GM06990 (cell line): Measurements from ENCODE around the gene NMD3.

Experiments used
- DNase-seq: peaks from one replicate; pipeline ENCODE4 v3.0.0-alpha.2; 2011; ENCODE audit not compliant: insufficient read length; ENCODE audit errors: extremely low read depth
- H3K27me3 ChIP-seq: replicated peaks from 2 replicates; pipeline ENCODE4 v1.6.0; 2011; ENCODE audit warnings: low read length; ENCODE audit not compliant: control insufficient read depth, insufficient read depth
- H3K36me3 ChIP-seq: 2 replicates; pipeline ENCODE4 v1.5.1; 2011; ENCODE audit warnings: low read length; ENCODE audit not compliant: control insufficient read depth, insufficient read depth
- H3K4me3 ChIP-seq: replicated peaks from 2 replicates; pipeline ENCODE4 v1.5.1; 2011; ENCODE audit warnings: low read depth, mild to moderate bottlenecking, control low read depth, low read length
- TF ChIP-seq, protein P1 (sequence below): IDR thresholded peaks from 2 replicates; pipeline ENCODE4 v1.5.1; 2011; ENCODE audit warnings: low read length, control low read depth, mild to moderate bottlenecking, inconsistent platforms; ENCODE audit not compliant: insufficient read depth, poor library complexity, severe bottlenecking

NMD3 gene

DNA sequence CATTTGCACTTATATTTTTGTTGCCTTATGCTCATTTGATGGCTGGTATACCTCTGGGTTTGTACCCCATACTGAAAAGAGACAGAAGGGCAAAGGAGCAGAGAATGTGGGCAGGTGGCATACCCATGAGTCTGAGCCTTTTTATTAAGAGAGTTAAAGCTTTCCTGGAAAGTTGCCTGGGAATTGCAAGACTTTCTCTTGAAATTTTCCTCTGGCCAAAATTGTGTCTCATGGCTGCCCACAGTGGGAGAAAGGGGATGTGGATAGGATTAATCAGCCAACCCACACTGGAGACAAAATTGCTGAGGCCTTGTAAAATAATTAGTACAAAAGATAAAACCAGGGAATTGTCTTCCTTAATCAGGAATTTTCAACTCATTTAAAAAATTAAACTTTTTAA, 8.2 kb upstream of the NMD3 start:
- TF ChIP-seq, protein P1, sequence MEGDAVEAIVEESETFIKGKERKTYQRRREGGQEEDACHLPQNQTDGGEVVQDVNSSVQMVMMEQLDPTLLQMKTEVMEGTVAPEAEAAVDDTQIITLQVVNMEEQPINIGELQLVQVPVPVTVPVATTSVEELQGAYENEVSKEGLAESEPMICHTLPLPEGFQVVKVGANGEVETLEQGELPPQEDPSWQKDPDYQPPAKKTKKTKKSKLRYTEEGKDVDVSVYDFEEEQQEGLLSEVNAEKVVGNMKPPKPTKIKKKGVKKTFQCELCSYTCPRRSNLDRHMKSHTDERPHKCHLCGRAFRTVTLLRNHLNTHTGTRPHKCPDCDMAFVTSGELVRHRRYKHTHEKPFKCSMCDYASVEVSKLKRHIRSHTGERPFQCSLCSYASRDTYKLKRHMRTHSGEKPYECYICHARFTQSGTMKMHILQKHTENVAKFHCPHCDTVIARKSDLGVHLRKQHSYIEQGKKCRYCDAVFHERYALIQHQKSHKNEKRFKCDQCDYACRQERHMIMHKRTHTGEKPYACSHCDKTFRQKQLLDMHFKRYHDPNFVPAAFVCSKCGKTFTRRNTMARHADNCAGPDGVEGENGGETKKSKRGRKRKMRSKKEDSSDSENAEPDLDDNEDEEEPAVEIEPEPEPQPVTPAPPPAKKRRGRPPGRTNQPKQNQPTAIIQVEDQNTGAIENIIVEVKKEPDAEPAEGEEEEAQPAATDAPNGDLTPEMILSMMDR = no peak
- DNase-seq = no peak
- Histone ChIP-seq H3K27me3 (no peaks in the 10 kb centered on the region), H3K4me3 (no peak overlapping the region), H3K36me3 (no peaks in the 10 kb centered on the region)

DNA sequence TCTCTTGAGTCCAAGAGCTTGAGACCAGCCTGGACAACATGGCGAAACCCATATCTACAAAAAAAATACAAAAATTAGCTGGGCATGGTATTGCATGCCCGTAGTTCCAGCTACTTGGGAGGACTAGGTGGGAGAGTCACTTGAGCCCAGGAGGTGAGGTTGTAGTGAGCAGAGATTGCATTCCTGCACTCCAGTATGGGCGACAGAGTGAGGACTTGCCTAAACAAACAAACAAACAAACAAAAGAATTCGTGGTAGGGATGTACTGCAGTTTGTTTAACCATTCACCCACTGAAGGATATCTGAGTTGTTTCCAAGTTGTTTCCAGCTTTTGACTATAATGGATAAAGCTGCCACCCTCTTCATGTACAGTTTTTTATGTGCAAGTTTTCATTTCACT, 7.5 kb upstream of the NMD3 start:
- TF ChIP-seq, protein P1 = no peak
- Histone ChIP-seq H3K36me3 (no peaks in the 10 kb centered on the region), H3K4me3 (no peak overlapping the region), H3K27me3 (no peaks in the 10 kb centered on the region)
- no peak for DNase-seq

DNA sequence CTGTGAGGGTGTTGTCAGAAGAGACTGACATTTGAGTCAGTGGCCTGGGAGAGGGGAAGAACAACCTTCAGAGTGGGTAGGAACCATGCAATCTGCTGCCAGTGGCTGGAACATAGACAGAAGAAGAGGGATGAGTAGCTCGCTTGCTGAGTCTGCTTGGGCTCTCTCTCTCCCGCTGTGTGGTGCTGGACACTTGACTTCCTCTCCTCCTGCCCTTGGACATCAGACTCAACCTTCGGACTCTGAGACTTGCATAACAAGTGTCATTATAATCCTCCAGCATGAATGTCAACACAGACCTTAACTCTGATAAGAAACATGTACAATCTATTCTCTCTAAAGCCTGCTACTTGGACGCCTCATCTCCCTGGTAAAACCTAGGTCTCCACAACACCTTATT, 5.9 kb upstream of the NMD3 start:
- no peaks in the 10 kb centered on the region for H3K27me3 ChIP-seq
- DNase-seq = no peak
- H3K4me3 ChIP-seq = no peak overlapping the region
- TF ChIP-seq, protein P1 = no peak
- H3K36me3 ChIP-seq = no peaks in the 10 kb centered on the region

DNA sequence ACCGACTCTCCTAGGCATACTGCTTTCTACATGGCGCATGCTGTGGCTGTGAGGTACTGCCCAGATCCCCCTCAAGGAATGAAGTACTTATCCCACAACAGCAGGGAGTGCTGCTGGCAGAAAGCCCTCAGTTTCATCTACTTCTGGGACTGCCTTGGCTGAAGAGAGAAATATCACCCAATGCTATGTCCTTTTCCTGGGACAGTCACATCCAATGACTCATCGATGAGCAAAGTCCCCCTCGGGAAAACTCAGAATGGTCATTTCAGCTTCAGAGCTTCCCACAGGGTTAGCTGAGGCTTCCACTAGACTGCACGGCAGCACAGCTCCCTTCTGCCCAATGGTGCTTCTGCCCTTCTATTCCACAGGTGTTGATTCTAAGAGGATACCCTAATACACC, 3.6 kb upstream of the NMD3 start:
- no peak for DNase-seq
- H3K36me3 ChIP-seq = no peaks in the 10 kb centered on the region
- no peak overlapping the region for H3K4me3 ChIP-seq
- H3K27me3 ChIP-seq = no peaks in the 10 kb centered on the region
- TF ChIP-seq, protein P1 = no peak

DNA sequence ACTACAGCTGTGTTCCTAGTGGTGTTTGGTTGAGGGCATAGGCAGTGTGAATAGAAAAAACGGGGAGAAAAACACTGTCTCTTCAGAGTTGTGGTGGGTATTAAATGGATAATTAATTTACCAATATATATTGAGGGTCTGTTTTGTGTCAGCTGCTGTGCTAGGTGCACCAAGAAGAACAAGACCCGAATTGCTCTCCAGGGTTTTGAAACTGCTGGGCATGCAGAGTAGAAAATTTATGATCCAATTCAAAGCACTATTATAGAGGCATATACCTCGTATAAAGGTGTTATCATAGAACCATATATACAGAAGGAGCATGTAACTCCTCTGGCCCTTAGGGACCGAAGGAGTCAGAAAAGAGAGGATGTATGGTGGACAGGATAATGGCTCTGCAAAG, 1.6 kb upstream of the NMD3 start:
- TF ChIP-seq, protein P1 = no peak
- H3K36me3 ChIP-seq = no peaks in the 10 kb centered on the region
- no peak for DNase-seq
- no peaks in the 10 kb centered on the region for H3K27me3 ChIP-seq
- no peak overlapping the region for H3K4me3 ChIP-seq

DNA sequence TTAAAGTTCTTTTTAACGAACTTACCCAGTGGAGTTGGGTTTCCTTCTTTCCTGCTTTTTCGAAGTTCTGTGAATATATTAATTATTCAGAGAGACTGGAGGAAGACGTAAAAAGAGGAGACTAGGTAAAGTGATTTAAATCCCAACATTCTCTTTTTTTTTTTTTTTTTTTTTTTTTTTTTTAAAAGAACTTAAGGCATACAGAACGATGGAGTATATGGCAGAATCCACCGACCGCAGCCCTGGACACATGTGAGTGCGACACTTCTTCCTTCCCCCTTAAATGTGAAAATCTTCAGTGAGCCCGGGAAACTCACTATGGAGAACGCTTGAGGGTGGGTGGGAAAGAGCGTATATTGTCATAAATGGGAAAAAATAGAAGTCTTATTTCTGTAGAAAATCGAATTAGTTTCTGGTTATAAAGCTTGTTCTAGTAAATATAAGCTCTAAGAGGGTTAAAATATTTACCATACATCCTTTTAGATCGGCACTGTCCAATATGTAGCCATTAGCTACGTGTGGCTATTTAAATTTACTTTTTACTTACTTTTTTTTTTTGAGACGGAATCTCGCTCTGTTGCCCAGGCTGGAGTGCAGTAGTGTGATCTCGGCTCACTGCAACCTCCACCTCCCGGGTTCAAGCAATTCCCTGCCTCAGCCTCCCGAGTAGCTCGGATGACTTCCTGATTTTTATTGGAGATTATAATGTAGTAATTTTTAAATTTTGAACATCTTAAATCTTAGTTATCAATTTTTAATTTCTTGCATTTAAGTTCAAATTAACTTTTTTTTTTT, 892 bp downstream of the NMD3 start:
- no peaks in the 10 kb centered on the region; the same call in 1 of the 2 replicates for H3K36me3 ChIP-seq
- no peaks in the 10 kb centered on the region for H3K27me3 ChIP-seq
- DNase-seq = peak; percentile 5
- peak overlapping the region; percentile 98 for H3K4me3 ChIP-seq
- TF ChIP-seq, protein P1 = no peak
